Colonic mucosa (tissue), 4 donors: ENCODE measurements around the gene ERBB2. TPM values are rescaled to one million over a fixed set of nuclear protein-coding genes. Genes with fewer than 3 reads are reported as not detected.

Experiments
- DNase-seq: peaks from one replicate; pipeline ENCODE4 v3.0.0-alpha.2; 2020
- H3K27ac ChIP-seq: fragments of 200-600 bp; one replicate; pipeline ENCODE4 v1.8.0; 2021
- H3K27me3 ChIP-seq: fragments of 200-600 bp; one replicate; pipeline ENCODE4 v1.8.0; 2021
- H3K36me3 ChIP-seq: fragments of 200-600 bp; one replicate; pipeline ENCODE4 v1.8.0; 2021
- H3K4me1 ChIP-seq: fragments of 200-600 bp; one replicate; pipeline ENCODE4 v1.8.0; 2021; ENCODE audit warnings: mild to moderate bottlenecking
- H3K4me3 ChIP-seq: fragments of 200-600 bp; one replicate; pipeline ENCODE4 v1.8.0; 2021
- H3K9ac ChIP-seq, 2 donors: one replicate each; pipeline ENCODE4 v1.7.0; 2013; ENCODE audit warnings: control low read depth in 2 of 2, low read depth in 2 of 2, low read length in 2 of 2
- H3K9me3 ChIP-seq: fragments of 200-600 bp; one replicate; pipeline ENCODE4 v1.8.0; 2021
- intact Hi-C: fragments of 100-400 bp; cut with DNase I; formaldehyde crosslinking; loops from one replicate; pipeline ENCODE4 v1.14.1; 2022
- total RNA-seq, 2 donors: library from RNA; stranded (reverse); fragmentation: NEBNext Ultra II Directional in 1 of 2; extraction: Animal tissue kit (Norgen Biotek cat#: 25700) in 1 of 2; gene quantifications; one replicate each; pipeline ENCODE4 v1.2.1, GENCODE V29; 2021
- TF ChIP-seq, protein P1 (sequence below): fragments of 200-600 bp; IDR thresholded peaks from one replicate; pipeline ENCODE4 v1.8.0; 2022; ENCODE audit warnings: antibody characterized with exemption, mild to moderate bottlenecking
- donor health status: healthy.
- donor health status: DM: no; HTN: no; CAD: no.
- donor health status: DM: no; HTN: no; CAD: no.

ERBB2 gene
- total RNA-seq, 2 donors from 2014 or later = 153 to 174 TPM

DNA sequence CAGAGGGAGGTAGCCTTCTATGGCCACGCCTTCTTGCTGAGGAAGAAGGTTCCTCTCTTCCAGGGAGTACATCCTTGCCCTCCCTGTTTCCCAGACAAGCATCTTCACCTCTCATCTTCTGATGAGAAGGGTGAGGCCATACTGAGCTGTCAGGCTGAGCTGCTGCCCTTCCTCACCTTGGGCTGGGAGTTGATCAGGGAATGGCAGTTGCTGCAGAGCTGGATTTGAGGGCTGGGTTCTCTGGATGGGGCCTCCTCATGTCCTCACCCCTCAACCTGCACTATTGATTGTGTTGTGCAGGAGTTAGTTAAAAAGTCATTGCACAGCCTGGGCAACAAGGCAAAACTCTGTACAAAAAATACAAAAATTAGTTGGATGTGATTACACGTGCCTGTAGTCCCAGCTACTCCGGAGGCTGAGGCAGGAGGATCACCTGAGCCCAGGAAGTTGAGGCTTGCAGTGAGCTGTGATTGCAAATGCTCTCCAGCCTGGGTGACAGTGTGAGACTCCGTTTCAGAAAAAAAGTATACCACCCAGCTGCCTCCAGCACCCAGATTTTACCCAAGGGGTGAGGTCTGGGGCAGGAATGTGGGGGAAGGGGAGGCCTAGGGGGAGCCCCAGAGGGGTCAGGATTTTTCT, 2.0 kb downstream of the ERBB2 start:
- intact Hi-C loops = no loop called here
- H3K4me1 ChIP-seq = peaks cover 22% of the 10 kb centered on the region
- H3K4me3 ChIP-seq = no peak overlapping the region
- no peaks in the 10 kb centered on the region for H3K36me3 ChIP-seq
- peak overlapping the region; percentile 82 for H3K27ac ChIP-seq
- TF ChIP-seq, protein P1, sequence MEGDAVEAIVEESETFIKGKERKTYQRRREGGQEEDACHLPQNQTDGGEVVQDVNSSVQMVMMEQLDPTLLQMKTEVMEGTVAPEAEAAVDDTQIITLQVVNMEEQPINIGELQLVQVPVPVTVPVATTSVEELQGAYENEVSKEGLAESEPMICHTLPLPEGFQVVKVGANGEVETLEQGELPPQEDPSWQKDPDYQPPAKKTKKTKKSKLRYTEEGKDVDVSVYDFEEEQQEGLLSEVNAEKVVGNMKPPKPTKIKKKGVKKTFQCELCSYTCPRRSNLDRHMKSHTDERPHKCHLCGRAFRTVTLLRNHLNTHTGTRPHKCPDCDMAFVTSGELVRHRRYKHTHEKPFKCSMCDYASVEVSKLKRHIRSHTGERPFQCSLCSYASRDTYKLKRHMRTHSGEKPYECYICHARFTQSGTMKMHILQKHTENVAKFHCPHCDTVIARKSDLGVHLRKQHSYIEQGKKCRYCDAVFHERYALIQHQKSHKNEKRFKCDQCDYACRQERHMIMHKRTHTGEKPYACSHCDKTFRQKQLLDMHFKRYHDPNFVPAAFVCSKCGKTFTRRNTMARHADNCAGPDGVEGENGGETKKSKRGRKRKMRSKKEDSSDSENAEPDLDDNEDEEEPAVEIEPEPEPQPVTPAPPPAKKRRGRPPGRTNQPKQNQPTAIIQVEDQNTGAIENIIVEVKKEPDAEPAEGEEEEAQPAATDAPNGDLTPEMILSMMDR = no peak
- no peaks in the 10 kb centered on the region for H3K9me3 ChIP-seq
- H3K9ac ChIP-seq = peak overlapping the region in 1 of 2 donors; percentile 99
- DNase-seq = no peak
- H3K27me3 ChIP-seq = no peaks in the 10 kb centered on the region

GRCh38 chr17:39702901-39703893, 3.3 kb downstream of the ERBB2 start:
- Histone ChIP-seq H3K27me3 (no peaks in the 10 kb centered on the region), H3K4me3 (no peak overlapping the region), H3K4me1 (peaks cover 23% of the 10 kb centered on the region), H3K9ac (peak overlapping the region in 1 of 2 donors; percentile 93), H3K36me3 (peaks cover 3% of the 10 kb centered on the region), H3K27ac (peak overlapping the region; percentile 37), H3K9me3 (no peaks in the 10 kb centered on the region)
- intact Hi-C loops = no loop called here
- no peak for DNase-seq
- TF ChIP-seq, protein P1 = no peak

DNA sequence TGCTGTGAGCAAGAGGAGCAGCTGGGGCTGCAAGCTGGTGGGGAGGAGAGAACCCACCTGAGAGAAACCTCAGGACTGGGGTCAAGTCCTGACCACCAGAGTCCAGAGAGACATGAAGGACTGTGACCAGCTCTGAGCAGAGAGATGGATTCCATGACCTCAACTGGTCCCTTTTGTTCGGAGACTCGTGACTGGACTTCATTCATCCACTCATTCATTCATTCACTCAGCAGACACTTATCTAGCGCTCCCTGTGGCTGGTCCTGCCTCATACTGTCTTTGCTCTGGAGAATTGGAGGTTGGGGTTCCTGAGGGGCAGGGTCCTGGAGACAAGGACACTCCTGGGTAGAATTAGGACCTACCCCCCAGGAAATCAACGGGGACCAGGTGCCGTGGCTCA, 4.0 kb downstream of the ERBB2 start:
- Histone ChIP-seq H3K4me3 (no peak overlapping the region), H3K36me3 (peaks cover 9% of the 10 kb centered on the region), H3K9ac (peak overlapping the region in 1 of 2 donors; percentile 93), H3K9me3 (no peaks in the 10 kb centered on the region), H3K27me3 (no peaks in the 10 kb centered on the region), H3K27ac (peak overlapping the region; percentile 37), H3K4me1 (peaks cover 23% of the 10 kb centered on the region)
- intact Hi-C loops = no loop called here
- TF ChIP-seq, protein P1 = no peak
- DNase-seq = no peak

GRCh38 chr17:39704821-39705551, 5.1 kb downstream of the ERBB2 start:
- TF ChIP-seq, protein P1 = peak; percentile 13
- H3K36me3 ChIP-seq = peaks cover 9% of the 10 kb centered on the region
- DNase-seq = no peak

GRCh38 chr17:39705786-39706348, 6.0 kb downstream of the ERBB2 start:
- Histone ChIP-seq H3K4me3 (no peak overlapping the region), H3K27ac (peak overlapping the region; percentile 86), H3K36me3 (peaks cover 9% of the 10 kb centered on the region), H3K4me1 (peaks cover 23% of the 10 kb centered on the region), H3K27me3 (no peaks in the 10 kb centered on the region), H3K9ac (peak overlapping the region in 1 of 2 donors; percentile 93), H3K9me3 (no peaks in the 10 kb centered on the region)
- peak; percentile 85 for DNase-seq
- intact Hi-C loops = no loop called here
- TF ChIP-seq, protein P1 = no peak

More at GRCh38 chr17:39704821-39705551, 5.1 kb downstream of the ERBB2 start:
- no peak overlapping the region for H3K4me3 ChIP-seq
- peaks cover 23% of the 10 kb centered on the region for H3K4me1 ChIP-seq
- intact Hi-C loops = no loop called here
- peak overlapping the region; percentile 86 for H3K27ac ChIP-seq
- no peaks in the 10 kb centered on the region for H3K9me3 ChIP-seq
- no peaks in the 10 kb centered on the region for H3K27me3 ChIP-seq
- H3K9ac ChIP-seq = peak overlapping the region; percentile 27 to 93
